Uterus (tissue), 2 donors: ENCODE data around the gene ZSWIM3.

Experiments
- CTCF ChIP-seq, 4 experiments: fragments of 200-600 bp in 2 of 4; fragments of 450-650 bp in 2 of 4; sonication (generic) in 2 of 4; IDR thresholded peaks; one replicate each; pipeline ENCODE4 v1.5.1; 2016 to 2019; ENCODE audit warnings: antibody characterized with exemption in 4 of 4, mild to moderate bottlenecking in 2 of 4, moderate library complexity in 1 of 4
- POLR2A ChIP-seq, 2 donors: fragments of 450-650 bp; IDR thresholded peaks; one replicate each; pipeline ENCODE4 v1.6.1; 2016; ENCODE audit warnings: antibody characterized with exemption in 2 of 2, mild to moderate bottlenecking in 1 of 2, moderate library complexity in 1 of 2

GRCh38 chr20:45863543-45864470 is 6.4 kb downstream of the ZSWIM3 start:
- TF ChIP-seq CTCF (IDR thresholded peaks at IDR 0.05) (no peak), POLR2A (IDR thresholded peaks at IDR 0.05) (no peak)
